ENCODE measurements around the gene NEURL1.
"Not testable (repeated sequence)": the region's sequence is repeated elsewhere in the genome, so short reads cannot be mapped to it uniquely, and the experiment has no call there.

GRCh38 chr10:103486635-103487409 lies 6.7 kb upstream of the NEURL1 start:
- not testable (repeated sequence) for TF ChIP-seq POLR2A (IDR thresholded peaks at IDR 0.05; ENCODE audit: low read length); GATA1 (IDR thresholded peaks at IDR 0.05; ENCODE audit: low read depth, low read length)

Data from erythroblast (primary cell).